Body of pancreas (tissue), 4 donors: Measurements from ENCODE around the gene PDE6B. TPM values are rescaled to one million over a fixed set of nuclear protein-coding genes. Genes with fewer than 3 reads are reported as not detected.
"Not testable (repeated sequence)": the region's sequence is repeated elsewhere in the genome, so short reads cannot be mapped to it uniquely, and the experiment has no call there.

Experiments
- ATAC-seq: fragments of 150-250 bp; one replicate; pipeline ENCODE4 v1.9.1; 2016
- DNase-seq, 4 donors: peaks; one replicate each; pipeline ENCODE4 v3.0.0-alpha.2; 2019
- H3K27ac ChIP-seq, 4 donors: fragments of 200-600 bp; sonication (generic); 1 replicate in 3 of 4; 2 replicates in 1 of 4; pipeline versions ENCODE4 v1.5.1 to v1.6.1; 2016 to 2019; ENCODE audit warnings: mild to moderate bottlenecking in 1 of 4, mixed read lengths in 1 of 4, moderate library complexity in 1 of 4
- H3K27me3 ChIP-seq, 2 donors: fragments of 200-600 bp; sonication (generic); one replicate each; pipeline ENCODE4 v1.6.0; 2016; ENCODE audit warnings: mild to moderate bottlenecking in 1 of 2
- H3K36me3 ChIP-seq, 2 donors: fragments of 200-600 bp; sonication (generic); replicated peaks in 1 of 2; 2 replicates each; pipeline ENCODE4 v1.5.1; 2016; ENCODE audit warnings: low read depth in 2 of 2; ENCODE audit not compliant: insufficient read depth in 1 of 2
- H3K4me1 ChIP-seq: fragments of 200-600 bp; sonication (generic); one replicate; pipeline ENCODE4 v1.6.0; 2016
- H3K4me3 ChIP-seq, 2 donors: fragments of 200-600 bp; sonication (generic); 1 replicate in 1 of 2; 2 replicates in 1 of 2; pipeline ENCODE4 v1.5.1; 2016 to 2019
- H3K9me3 ChIP-seq, 3 donors: fragments of 200-600 bp; sonication (generic); 1 replicate in 2 of 3; 2 replicates in 1 of 3; pipeline ENCODE4 v1.5.1; 2016
- CTCF ChIP-seq, 7 experiments: fragments of 450-650 bp in 4 of 7; fragments of 200-600 bp in 3 of 7; sonication (generic) in 3 of 7; IDR thresholded peaks; one replicate each; pipeline ENCODE4 v1.5.1; 2016 to 2019; ENCODE audit warnings: antibody characterized with exemption in 7 of 7
- POLR2A ChIP-seq, 3 donors: fragments of 450-650 bp; IDR thresholded peaks; one replicate each; pipeline ENCODE4 v1.6.1; 2016; ENCODE audit warnings: antibody characterized with exemption in 3 of 3, mild to moderate bottlenecking in 2 of 3
- WGBS, 2 donors: methylation state at CpG; one replicate each; pipeline ENCODE4 v1.1.5; 2017; 5-methylcytosine and 5-hydroxymethylcytosine counted together
- intact Hi-C: fragments of 100-400 bp; cut with DNase I; formaldehyde crosslinking; loops from one replicate; pipeline ENCODE4 v1.15.1; 2023
- total RNA-seq, 2 donors: library from RNA; depleted of rRNA; stranded (reverse); fragments of >200 nt; gene quantifications; one replicate each; pipeline ENCODE4 v1.1.0, GENCODE V29; 2016

PDE6B gene
- total RNA-seq, 2 donors from 2014 or later, result 0.26 TPM; not detected in 1

GRCh38 chr4:704198-704891 is 79.0 kb downstream of the PDE6B start:
- Histone ChIP-seq H3K9me3 (no peaks in the 10 kb centered on the region), H3K27me3 (no peaks in the 10 kb centered on the region), H3K4me1 (peaks cover 34% of the 10 kb centered on the region), H3K36me3 (no peaks in the 10 kb centered on the region), H3K27ac (no peak overlapping the region), H3K4me3 (no peak overlapping the region)
- DNase-seq (no peak), ATAC-seq (no peak)
- intact Hi-C loops, result no loop called here
- TF ChIP-seq POLR2A (IDR thresholded peaks at IDR 0.05) (no peak), CTCF (IDR thresholded peaks at IDR 0.05) (no peak)
- WGBS, 2 donors, result 92 to 93% methylated on average over 34 to 39 of the region's 46 CpGs

- Histone ChIP-seq H3K27ac (peak overlapping the region in 2 of 4 donors; percentile 33 to 76), H3K9me3 (no peaks in the 10 kb centered on the region), H3K36me3 (no peaks in the 10 kb centered on the region), H3K4me3 (peak overlapping the region in 1 of 2 donors; percentile 86), H3K4me1 (peaks cover 34% of the 10 kb centered on the region), H3K27me3 (no peaks in the 10 kb centered on the region)
- intact Hi-C loops, result no loop called here
- 78 to 92% methylated on average over 1 of the region's 1 CpG for WGBS, 2 donors
- ATAC-seq (no peak), DNase-seq (no peak)
- TF ChIP-seq POLR2A (IDR thresholded peaks at IDR 0.05) (no peak), CTCF (IDR thresholded peaks at IDR 0.05) (no peak)
These were observed 79.6 kb downstream of the PDE6B start for GRCh38 chr4:704971-705277.

GRCh38 chr4:705278-706082 is 80.1 kb downstream of the PDE6B start, which contains the start of gene PCGF3:
TSS of gene PCGF3 (plus strand) at chr4:705832. CDS start at chr4:733681, 27,849 bp downstream.
- TF ChIP-seq POLR2A (IDR thresholded peaks at IDR 0.05) (peak; percentile 47 to 69 (median 61)), CTCF (IDR thresholded peaks at IDR 0.05) (no peak)
- ATAC-seq (peak; percentile 98), DNase-seq (peak; percentile 96 to 98 (median 97))
- H3K36me3 ChIP-seq, result no peaks in the 10 kb centered on the region
- H3K9me3 ChIP-seq, result no peaks in the 10 kb centered on the region
- intact Hi-C loops, result no loop called here
- peak within 1 kb of the TSS; percentile 86 to 88 for H3K4me3 ChIP-seq
- H3K27me3 ChIP-seq, result no peaks in the 10 kb centered on the region
- H3K27ac ChIP-seq, result peak within 1 kb of the TSS; percentile 33 to 84 (median 78)
- WGBS, 2 donors, result 4 to 15% methylated on average over 8 to 60 of the region's 82 CpGs
- peaks cover 34% of the 10 kb centered on the region for H3K4me1 ChIP-seq

GRCh38 chr4:706083-706633 is 80.8 kb downstream of the PDE6B start:
- peaks cover 34% of the 10 kb centered on the region for H3K4me1 ChIP-seq
- DNase-seq, H3K27me3 ChIP-seq, H3K36me3 ChIP-seq, ATAC-seq, intact Hi-C loops, H3K9me3 ChIP-seq: not testable (repeated sequence)
- H3K27ac ChIP-seq, result peak overlapping the region; percentile 30 to 84 (median 78)
- peak overlapping the region; percentile 86 to 88 for H3K4me3 ChIP-seq
- WGBS, 2 donors, result 0% methylated on average over 21 of the region's 21 CpGs; no CpG with 5 or more reads in 1 of the 2 donors
